Body of pancreas (tissue), 4 donors: ENCODE results near the gene NKD2. TPM values are rescaled to one million over a fixed set of nuclear protein-coding genes. Genes with fewer than 3 reads are reported as not detected.

Experiments used
- ATAC-seq: fragments of 150-250 bp; one replicate; pipeline ENCODE4 v1.9.1; 2016
- DNase-seq, 4 donors: peaks; one replicate each; pipeline ENCODE4 v3.0.0-alpha.2; 2019
- H3K27ac ChIP-seq, 4 donors: fragments of 200-600 bp; sonication (generic); 1 replicate in 3 of 4; 2 replicates in 1 of 4; pipeline versions ENCODE4 v1.5.1 to v1.6.1; 2016 to 2019; ENCODE audit warnings: mild to moderate bottlenecking in 1 of 4, mixed read lengths in 1 of 4, moderate library complexity in 1 of 4
- H3K27me3 ChIP-seq, 2 donors: fragments of 200-600 bp; sonication (generic); one replicate each; pipeline ENCODE4 v1.6.0; 2016; ENCODE audit warnings: mild to moderate bottlenecking in 1 of 2
- H3K36me3 ChIP-seq, 2 donors: fragments of 200-600 bp; sonication (generic); replicated peaks in 1 of 2; 2 replicates each; pipeline ENCODE4 v1.5.1; 2016; ENCODE audit warnings: low read depth in 2 of 2; ENCODE audit not compliant: insufficient read depth in 1 of 2
- H3K4me1 ChIP-seq: fragments of 200-600 bp; sonication (generic); one replicate; pipeline ENCODE4 v1.6.0; 2016
- H3K4me3 ChIP-seq, 2 donors: fragments of 200-600 bp; sonication (generic); 1 replicate in 1 of 2; 2 replicates in 1 of 2; pipeline ENCODE4 v1.5.1; 2016 to 2019
- H3K9me3 ChIP-seq, 3 donors: fragments of 200-600 bp; sonication (generic); 1 replicate in 2 of 3; 2 replicates in 1 of 3; pipeline ENCODE4 v1.5.1; 2016
- POLR2A ChIP-seq, 3 donors: fragments of 450-650 bp; IDR thresholded peaks; one replicate each; pipeline ENCODE4 v1.6.1; 2016; ENCODE audit warnings: antibody characterized with exemption in 3 of 3, mild to moderate bottlenecking in 2 of 3
- WGBS, 2 donors: methylation state at CpG; one replicate each; pipeline ENCODE4 v1.1.5; 2017; 5-methylcytosine and 5-hydroxymethylcytosine counted together
- intact Hi-C: fragments of 100-400 bp; cut with DNase I; formaldehyde crosslinking; loops from one replicate; pipeline ENCODE4 v1.15.1; 2023
- microRNA-seq, 2 donors: library from miRNA; unstranded; fragments of <30 nt; microRNA quantifications; one replicate each; pipeline ENCODE4, GENCODE V29; 2016; ENCODE audit warnings: borderline number of aligned reads in 2 of 2, borderline replicate concordance in 2 of 2
- small RNA-seq: library from RNA; depleted of rRNA; stranded (forward); fragments of <200 nt; gene quantifications from one replicate; pipeline ENCODE3, GENCODE V24; 2016
- total RNA-seq, 2 donors: library from RNA; depleted of rRNA; stranded (reverse); fragments of >200 nt; gene quantifications; one replicate each; pipeline ENCODE4 v1.1.0, GENCODE V29; 2016
- TF ChIP-seq, protein P1 (sequence below), 7 experiments: fragments of 450-650 bp in 4 of 7; fragments of 200-600 bp in 3 of 7; sonication (generic) in 3 of 7; IDR thresholded peaks; one replicate each; pipeline ENCODE4 v1.5.1; 2016 to 2019; ENCODE audit warnings: antibody characterized with exemption in 7 of 7

The NKD2 gene
- total RNA-seq, 2 donors from 2014 or later: 4.2 to 12.2 TPM

DNA sequence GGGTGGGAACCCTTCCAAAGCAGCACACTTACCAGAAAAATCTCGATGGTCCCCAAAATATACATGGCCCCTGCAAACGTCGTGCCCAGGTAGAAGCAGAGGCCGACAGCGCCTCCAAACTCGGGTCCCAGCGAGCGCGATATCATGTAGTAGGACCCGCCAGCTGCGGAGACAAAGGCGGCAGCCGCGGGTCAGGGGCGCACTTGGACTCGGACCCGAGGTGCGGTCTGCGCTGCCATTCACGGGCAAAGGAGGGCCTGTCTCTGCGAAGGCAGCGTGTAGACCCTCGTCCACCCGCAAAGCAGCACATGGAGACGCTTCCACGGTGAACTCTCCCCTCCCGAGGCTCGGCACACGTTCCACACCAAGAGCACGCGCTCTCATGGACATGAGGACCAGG lies 78.3 kb downstream of the NKD2 start:
- TF ChIP-seq POLR2A (IDR thresholded peaks at IDR 0.05): no peak
- TF ChIP-seq, protein P1, sequence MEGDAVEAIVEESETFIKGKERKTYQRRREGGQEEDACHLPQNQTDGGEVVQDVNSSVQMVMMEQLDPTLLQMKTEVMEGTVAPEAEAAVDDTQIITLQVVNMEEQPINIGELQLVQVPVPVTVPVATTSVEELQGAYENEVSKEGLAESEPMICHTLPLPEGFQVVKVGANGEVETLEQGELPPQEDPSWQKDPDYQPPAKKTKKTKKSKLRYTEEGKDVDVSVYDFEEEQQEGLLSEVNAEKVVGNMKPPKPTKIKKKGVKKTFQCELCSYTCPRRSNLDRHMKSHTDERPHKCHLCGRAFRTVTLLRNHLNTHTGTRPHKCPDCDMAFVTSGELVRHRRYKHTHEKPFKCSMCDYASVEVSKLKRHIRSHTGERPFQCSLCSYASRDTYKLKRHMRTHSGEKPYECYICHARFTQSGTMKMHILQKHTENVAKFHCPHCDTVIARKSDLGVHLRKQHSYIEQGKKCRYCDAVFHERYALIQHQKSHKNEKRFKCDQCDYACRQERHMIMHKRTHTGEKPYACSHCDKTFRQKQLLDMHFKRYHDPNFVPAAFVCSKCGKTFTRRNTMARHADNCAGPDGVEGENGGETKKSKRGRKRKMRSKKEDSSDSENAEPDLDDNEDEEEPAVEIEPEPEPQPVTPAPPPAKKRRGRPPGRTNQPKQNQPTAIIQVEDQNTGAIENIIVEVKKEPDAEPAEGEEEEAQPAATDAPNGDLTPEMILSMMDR (IDR thresholded peaks at IDR 0.05): no peak
- WGBS, 2 donors: 93 to 96% methylated on average over 22 to 26 of the region's 31 CpGs
- H3K36me3 ChIP-seq: peaks cover 0 to 42% of the 10 kb centered on the region in 2 donors

DNA sequence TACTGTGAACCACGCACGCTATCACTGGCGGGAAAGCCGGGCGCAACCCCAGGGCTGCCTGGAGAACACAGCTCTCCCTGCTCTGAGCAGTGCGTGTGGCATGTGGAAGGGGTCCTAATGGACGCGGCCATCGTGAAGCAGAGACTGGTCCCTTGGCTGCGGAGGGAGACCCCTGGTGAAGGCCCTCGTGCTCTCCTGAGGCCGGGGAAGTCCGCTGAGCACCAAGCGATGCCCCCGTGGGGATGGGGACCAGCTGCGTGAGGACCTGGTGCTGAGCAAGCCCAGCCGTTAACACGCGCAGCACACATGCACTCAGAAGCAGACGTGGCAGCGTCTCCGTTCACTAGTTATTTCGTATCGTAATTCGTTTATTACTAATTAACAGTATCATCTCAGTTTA lies 78.8 kb downstream of the NKD2 start:
- TF ChIP-seq, protein P1 (IDR thresholded peaks at IDR 0.05): no peak
- TF ChIP-seq POLR2A (IDR thresholded peaks at IDR 0.05): no peak
- WGBS, 2 donors: 95 to 97% methylated on average over 25 of the region's 25 CpGs
- Histone ChIP-seq H3K27me3 (no peaks in the 10 kb centered on the region), H3K9me3 (no peaks in the 10 kb centered on the region), H3K4me3 (no peak overlapping the region), H3K4me1 (peaks cover 12% of the 10 kb centered on the region), H3K27ac (no peak overlapping the region), H3K36me3 (peaks cover 0 to 46% of the 10 kb centered on the region in 2 donors)
- intact Hi-C loops: no loop called here
- ATAC-seq: no peak
- DNase-seq: no peak

More for the DNA sequence above, 78.3 kb downstream of the NKD2 start:
- ATAC-seq (no peak), DNase-seq (no peak)
- Histone ChIP-seq H3K27ac (no peak overlapping the region), H3K9me3 (no peaks in the 10 kb centered on the region), H3K4me3 (no peak overlapping the region), H3K4me1 (peaks cover 12% of the 10 kb centered on the region), H3K27me3 (no peaks in the 10 kb centered on the region)
- intact Hi-C loops: no loop called here

DNA sequence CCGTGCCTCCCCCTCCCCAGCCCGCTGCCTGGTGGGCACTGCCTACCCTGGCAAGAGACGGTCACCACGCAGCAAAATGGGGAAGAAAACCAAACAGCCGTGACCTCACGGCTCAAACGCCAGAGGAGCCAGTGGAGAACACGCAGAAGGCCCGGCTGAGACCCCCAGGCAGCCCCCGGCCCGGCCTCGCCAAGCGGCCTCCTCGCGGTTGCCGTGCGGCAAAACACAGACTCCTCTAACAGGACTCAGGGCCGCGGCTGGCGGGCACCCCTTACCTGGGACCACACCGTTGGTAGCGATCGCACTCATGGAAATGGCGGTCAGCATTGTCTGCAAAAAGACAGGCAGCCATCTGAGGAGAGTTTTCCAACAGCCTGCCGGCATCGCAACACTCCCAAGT lies 79.4 kb downstream of the NKD2 start:
- no peak for DNase-seq
- H3K4me3 ChIP-seq: no peak overlapping the region
- no peaks in the 10 kb centered on the region for H3K27me3 ChIP-seq
- 96 to 97% methylated on average over 12 to 26 of the region's 26 CpGs for WGBS, 2 donors
- peaks cover 0 to 46% of the 10 kb centered on the region in 2 donors for H3K36me3 ChIP-seq
- H3K9me3 ChIP-seq: no peaks in the 10 kb centered on the region
- TF ChIP-seq, protein P1 (IDR thresholded peaks at IDR 0.05): no peak
- TF ChIP-seq POLR2A (IDR thresholded peaks at IDR 0.05): no peak
- ATAC-seq: no peak
- H3K27ac ChIP-seq: no peak overlapping the region
- intact Hi-C loops: no loop called here
- peaks cover 12% of the 10 kb centered on the region for H3K4me1 ChIP-seq

Small RNA genes lying within 50 kb of the gene (microRNA-seq; reads per million reads assigned to microRNA genes)
- gene MIR4635: 0 reads per million in 2 donors

Small RNA genes lying within 50 kb of the gene (small RNA-seq; reads per million reads assigned to genes)
- gene MIR4635: not detected

Other genes starting within 250 kb of the NKD2 start
- gene ZDHHC11B, start 224.1 kb upstream of the NKD2 start, total RNA-seq: 1 to 10 TPM; 6.2 to 8.9 TPM
- 10 to 100 TPM in 1 of 2 donors, 1 to 10 TPM in 1; 4.7 to 10.9 TPM for gene ZDHHC11, start 157.8 kb upstream of the NKD2 start, total RNA-seq
- 10 to 100 TPM; 18.9 to 47.1 TPM for gene BRD9, start 116.0 kb upstream of the NKD2 start, total RNA-seq
- 1 to 10 TPM; 1.3 TPM for gene TRIP13, start 115.9 kb upstream of the NKD2 start, total RNA-seq
- 10 to 100 TPM; 35.5 to 42.8 TPM for gene SLC12A7, start 103.3 kb downstream of the NKD2 start, total RNA-seq
- gene SLC6A19, start 192.8 kb downstream of the NKD2 start, total RNA-seq: 1 to 10 TPM in 1 of 2 donors, under 1 TPM in 1; 0.66 to 1.3 TPM
- gene SLC6A18, start 216.6 kb downstream of the NKD2 start, total RNA-seq: not detected